ENCODE data around the gene MUSTN1.

GRCh38 chr3:52816654-52817053, 18.2 kb downstream of the MUSTN1 start:
- TF ChIP-seq CTCF (conservative IDR thresholded peaks at IDR 0.05; ENCODE audit: low read length) (no peak), EZH2phosphoT487 (IDR thresholded peaks at IDR 0.05; ENCODE audit: borderline replicate concordance) (no peak)
